Measurements from ENCODE around the gene CD34. TPM values are rescaled to one million over a fixed set of nuclear protein-coding genes. Genes with fewer than 3 reads are reported as not detected.
A peak's percentile ranks its signal among the peaks of the same experiment; 100 is the strongest.

The CD34 gene
- total RNA-seq, 1 experiment from 2014 or later: 0.35 TPM

- peaks cover 26% of the 10 kb centered on the region for H3K27me3 Mint-ChIP-seq (ENCODE audit: low read depth)
- no peak overlapping the region for H4K91ac ChIP-seq (ENCODE audit: insufficient read length, low read depth, low read length)
- no peak overlapping the region for H3K56ac ChIP-seq (ENCODE audit: insufficient read length, low read depth, low read length)
- no peak overlapping the region for H4K5ac ChIP-seq (ENCODE audit: insufficient read length, low read depth, low read length)
- peak overlapping the region; percentile 61 to 81 for H3K4me3 Mint-ChIP-seq
- no peak overlapping the region for H3K4ac ChIP-seq (ENCODE audit: low read depth, low read length)
- peak; percentile 75 for TF ChIP-seq CTCF (conservative IDR thresholded peaks at IDR 0.05)
- no peak overlapping the region for H2AK5ac ChIP-seq (ENCODE audit: insufficient read length, low read length)
- no peaks in the 10 kb centered on the region; the same call in 1 of the 2 replicates for H3K4me1 ChIP-seq (ENCODE audit: insufficient read depth, low read length)
- H4K8ac ChIP-seq (replicated peaks; ENCODE audit: insufficient read length, low read depth, low read length): no peak overlapping the region
- peaks cover 18 to 20% of the 10 kb centered on the region in 2 experiments for H3K4me1 Mint-ChIP-seq
- H3K18ac ChIP-seq (ENCODE audit: insufficient read length, low read depth, low read length): no peak overlapping the region
- H2BK120ac ChIP-seq (ENCODE audit: low read depth, low read length, poor library complexity, severe bottlenecking): no peak overlapping the region
- WGBS (ENCODE audit: extremely low coverage, insufficient read length, low lambda C conversion rate): no CpG with 5 or more reads among the region's 87 CpGs
- no peak overlapping the region for H2BK20ac ChIP-seq (ENCODE audit: low read depth, low read length, poor library complexity, severe bottlenecking)
- peak; percentile 75 for DNase-seq
- no peaks in the 10 kb centered on the region for H3K9me3 ChIP-seq (ENCODE audit: control insufficient read depth, low read depth, low read length)
- H3T11ph ChIP-seq (ENCODE audit: low read length): no peak overlapping the region
- H3K9ac ChIP-seq (ENCODE audit: extremely low read depth, insufficient read length, low read length): no peak overlapping the region
- H3K27ac ChIP-seq (ENCODE audit: insufficient read length, low read depth, low read length): no peak overlapping the region
- peaks cover 5% of the 10 kb centered on the region for H3K23me2 ChIP-seq (ENCODE audit: insufficient read length, low read depth, low read length, poor library complexity, severe bottlenecking)
- H2AFZ ChIP-seq (ENCODE audit: low read length): no peak overlapping the region
- no peak overlapping the region for H3K27ac Mint-ChIP-seq
- no peaks in the 10 kb centered on the region for H3K9me3 Mint-ChIP-seq
- no peaks in the 10 kb centered on the region for H3K79me1 ChIP-seq (ENCODE audit: insufficient read depth, low read depth, low read length, poor library complexity, severe bottlenecking)
- no peaks in the 10 kb centered on the region for H4K20me1 ChIP-seq (ENCODE audit: control insufficient read depth, insufficient read depth, insufficient read length)
- H3K23ac ChIP-seq (ENCODE audit: insufficient read length, low read depth, low read length): no peak overlapping the region
- no peak overlapping the region; the same call in 1 of the 2 replicates for H3K14ac ChIP-seq (ENCODE audit: insufficient read depth, low read length)
- H2BK15ac ChIP-seq (ENCODE audit: low read depth, low read length): no peak overlapping the region
- H2BK12ac ChIP-seq (ENCODE audit: insufficient read length, low read depth, low read length): no peak overlapping the region
- peaks cover 0 to 9% (median 0%) of the 10 kb centered on the region in 3 experiments; a peak in 1 of 7 replicates for H3K36me3 Mint-ChIP-seq (ENCODE audit: insufficient read depth in 1 of 3, low read depth in 3 of 3)
- H3K79me2 ChIP-seq (ENCODE audit: insufficient read depth, low read length): no peaks in the 10 kb centered on the region
- no peak overlapping the region for H2BK5ac ChIP-seq (ENCODE audit: insufficient read length, low read length)
- peak overlapping the region; percentile 63 for H3K4me2 ChIP-seq (ENCODE audit: insufficient read depth, insufficient read length, low read length)
- no peaks in the 10 kb centered on the region for H3K27me3 ChIP-seq (ENCODE audit: insufficient read depth, low read length)
Measured at GRCh38 chr1:207868774-207869721, 41.9 kb downstream of the CD34 start.

Data from H9 (cell line).